ENCODE measurements around the gene CLMN.

CLMN gene

GRCh38 chr14:95237121-95237957, 82.4 kb downstream of the CLMN start:
- no peak for ATAC-seq

DNA sequence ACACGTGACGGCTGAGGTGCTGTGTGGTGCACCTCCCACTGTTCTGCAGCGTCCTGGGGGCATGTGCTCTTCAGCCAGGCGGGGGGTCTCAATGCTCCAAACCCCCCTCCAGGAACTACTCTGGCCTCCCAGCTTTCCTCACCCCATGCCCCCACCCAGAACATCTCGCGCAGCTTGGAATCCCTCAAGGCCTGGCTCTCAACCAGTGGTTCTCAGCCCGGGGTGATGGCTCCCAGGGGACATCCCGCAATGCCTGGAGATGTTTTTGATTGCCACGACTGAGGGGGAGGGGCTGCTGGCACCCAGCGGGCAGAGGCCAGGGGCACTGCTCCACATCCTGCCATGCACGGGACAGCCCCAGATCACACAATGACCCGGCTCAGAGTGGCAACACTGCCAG, 83.5 kb downstream of the CLMN start:
- ATAC-seq, result no peak

DNA sequence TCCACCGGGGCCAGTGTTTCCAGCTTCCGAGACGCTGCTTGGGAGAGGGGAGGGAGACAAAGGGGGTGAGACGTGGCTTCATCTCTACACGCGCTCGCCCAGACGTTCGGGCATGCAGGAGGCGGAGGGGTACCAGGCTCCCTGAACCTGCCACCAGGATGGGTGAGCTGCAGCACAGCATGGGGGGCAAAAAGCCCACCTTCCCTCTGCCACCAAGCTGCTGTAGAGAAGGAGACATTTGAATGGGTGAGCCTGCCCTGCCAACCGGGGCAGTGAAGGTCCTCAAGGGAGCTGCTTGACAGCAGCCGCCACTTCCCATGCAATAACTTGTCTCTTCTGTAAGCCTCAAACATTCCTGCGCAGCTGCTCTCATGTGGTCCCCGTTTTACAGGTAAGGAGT, 83.9 kb downstream of the CLMN start:
- ATAC-seq, result no peak

DNA sequence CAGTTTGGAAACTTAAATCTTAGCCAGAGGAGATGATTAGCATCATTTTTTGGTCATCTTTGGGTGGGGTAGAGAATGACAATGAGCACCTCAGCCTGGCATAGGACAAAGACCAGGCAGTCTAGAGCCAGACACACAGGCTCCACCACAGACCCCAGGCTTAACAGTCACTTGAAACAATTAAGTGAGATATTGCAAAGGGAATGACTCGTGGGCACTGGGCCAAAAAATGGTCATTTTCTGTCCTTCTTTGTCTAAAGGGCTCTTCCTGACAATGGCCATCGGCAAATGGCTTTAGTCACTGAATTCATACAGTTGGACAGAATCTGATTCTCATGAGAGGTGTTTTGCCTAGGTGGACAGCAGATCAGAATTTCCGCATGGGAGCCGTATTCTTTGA, 84.4 kb downstream of the CLMN start:
- no peak for ATAC-seq

DNA sequence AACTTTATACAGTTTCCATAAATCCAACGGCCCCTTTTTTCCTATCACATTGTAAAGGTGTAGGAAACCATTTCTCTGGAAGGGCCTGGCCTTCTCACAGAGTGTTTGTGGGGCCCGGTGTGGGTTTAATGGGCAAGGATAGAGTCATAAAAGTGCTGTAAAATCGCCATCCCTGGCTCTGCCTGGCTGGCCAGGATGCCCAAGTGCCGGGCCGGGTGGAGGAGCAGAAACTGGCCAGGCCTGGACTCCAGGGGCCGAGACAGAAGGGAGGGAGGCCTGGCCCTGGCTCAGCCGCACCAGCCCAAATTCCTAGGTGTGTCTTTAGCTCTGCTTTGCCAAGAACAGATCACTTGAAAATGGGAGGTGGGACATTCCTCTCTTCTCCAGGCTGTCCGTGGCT, 85.3 kb downstream of the CLMN start:
- no peak for ATAC-seq

DNA sequence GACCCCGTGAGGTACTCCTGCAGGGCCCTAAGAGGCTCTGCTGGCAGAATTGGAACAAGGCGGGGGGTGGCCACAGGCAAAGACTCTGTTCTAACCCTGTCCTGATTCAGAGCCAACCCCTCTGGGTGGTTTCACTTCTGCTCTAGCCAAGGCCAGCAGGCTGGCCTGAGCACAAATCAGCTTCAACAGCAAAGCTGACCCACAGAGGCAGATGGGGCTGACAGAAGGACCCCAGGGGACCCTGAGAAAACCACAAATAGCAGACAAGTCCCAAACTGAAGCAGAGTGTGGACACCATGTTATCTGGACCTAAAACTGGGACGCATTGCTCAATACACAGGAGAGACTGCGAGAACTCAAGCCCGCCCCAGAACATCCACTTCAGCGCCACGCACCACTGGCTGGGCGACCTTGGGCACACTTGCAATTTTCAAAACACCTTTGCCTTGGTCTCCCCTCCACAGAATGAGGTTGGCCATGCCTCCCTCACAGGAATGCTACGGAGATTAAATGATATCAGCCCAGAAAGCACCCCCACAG, 85.9 kb downstream of the CLMN start:
- no peak for ATAC-seq

- ATAC-seq, result no peak
Measured at GRCh38 chr14:95232894-95233584, 86.7 kb downstream of the CLMN start.

DNA sequence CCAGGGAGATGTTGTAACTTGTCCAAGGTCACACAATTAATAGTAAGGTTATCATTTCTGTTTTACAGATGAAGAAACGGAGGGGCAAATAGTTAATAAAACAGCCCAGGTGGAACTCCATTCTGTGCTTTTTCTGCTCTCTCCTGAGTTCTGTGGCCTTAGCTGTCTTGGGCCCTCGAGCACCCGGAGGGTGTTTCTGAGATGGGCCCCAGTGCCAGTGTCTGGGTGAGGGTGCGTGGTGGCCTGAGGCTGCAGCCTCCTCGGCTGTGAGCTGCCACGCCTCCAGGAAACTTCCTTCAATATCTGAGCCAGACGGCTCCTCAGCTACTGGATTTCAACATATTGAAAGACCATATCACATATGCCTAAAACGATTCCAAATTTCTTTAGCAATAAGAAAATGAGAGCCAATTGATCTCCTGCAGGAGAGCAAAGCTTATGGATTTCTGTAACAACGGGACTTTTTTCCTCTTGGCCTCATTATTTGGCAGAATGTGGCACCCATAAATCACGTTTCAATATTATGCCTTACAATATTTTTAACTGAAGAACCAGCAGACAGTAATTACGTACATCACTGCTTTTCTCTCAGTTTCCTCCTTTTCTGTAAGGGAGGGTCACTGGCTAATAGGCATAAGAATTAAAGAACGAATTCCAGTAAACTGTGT, 87.6 kb downstream of the CLMN start:
- no peak for ATAC-seq

- ATAC-seq, result no peak
Measured at GRCh38 chr14:95229749-95230148, 90.0 kb downstream of the CLMN start.

GRCh38 chr14:95228240-95228639, 91.5 kb downstream of the CLMN start:
- no peak for ATAC-seq

GRCh38 chr14:95227279-95227860, 92.3 kb downstream of the CLMN start:
- ATAC-seq, result no peak

GRCh38 chr14:95226801-95227200, 92.9 kb downstream of the CLMN start:
- ATAC-seq, result no peak

DNA sequence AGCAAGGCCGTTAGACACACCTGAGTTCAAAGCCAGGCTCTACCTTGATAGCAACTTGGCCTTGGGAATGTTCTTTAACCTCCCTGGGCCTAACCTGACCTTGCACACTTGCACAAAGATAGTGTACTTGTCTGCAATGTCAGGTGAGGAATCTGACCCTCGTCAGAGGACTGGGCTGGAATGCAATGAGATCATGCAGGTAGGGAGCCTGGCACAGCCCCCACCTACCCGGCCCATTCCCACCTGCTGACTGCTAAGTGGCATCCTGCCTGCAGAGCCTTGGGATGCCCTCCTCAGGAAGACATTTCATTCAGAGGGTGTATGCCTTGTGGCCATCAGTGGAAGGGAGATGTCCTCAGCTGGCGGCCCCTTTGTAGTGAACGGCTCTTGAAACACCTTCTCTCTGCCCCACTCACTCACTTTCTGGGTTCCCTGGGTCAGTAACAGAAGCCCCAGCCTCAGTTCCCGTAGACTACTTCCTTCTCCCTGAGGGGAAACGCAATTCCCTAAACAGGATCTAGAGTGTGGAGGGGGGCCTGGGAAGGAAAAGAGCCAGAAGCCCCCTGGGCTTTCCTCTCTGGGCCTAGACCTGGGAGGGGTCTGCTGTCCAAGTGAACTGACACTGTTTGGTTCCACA, 94.3 kb downstream of the CLMN start:
- no peak for ATAC-seq

GRCh38 chr14:95222870-95223398, 96.8 kb downstream of the CLMN start:
- ATAC-seq, result no peak

DNA sequence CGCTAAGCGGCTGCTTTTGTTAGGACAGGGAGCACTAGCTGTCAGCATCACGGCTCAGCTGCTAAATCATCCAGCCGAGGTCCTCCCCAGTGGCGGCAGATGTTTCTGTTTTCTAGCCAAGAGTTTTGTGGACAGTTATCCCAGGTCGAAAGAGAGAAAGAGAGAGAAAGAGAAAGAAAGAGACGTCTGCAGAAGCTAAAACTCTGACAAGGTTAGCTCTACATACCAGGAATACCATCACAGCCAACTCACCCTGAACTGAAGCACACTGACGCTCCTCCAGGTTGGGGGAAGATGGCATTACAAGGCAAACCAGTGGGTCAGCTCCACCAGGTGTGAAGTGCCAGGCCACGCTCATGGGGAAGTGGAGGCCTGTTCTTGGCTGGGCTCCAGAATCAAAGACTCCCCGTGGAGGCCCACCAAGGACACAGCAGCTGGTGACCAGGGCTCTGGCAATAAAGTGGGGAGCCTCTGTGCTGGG, 97.5 kb downstream of the CLMN start:
- no peak for ATAC-seq

GRCh38 chr14:95221531-95221930, 98.2 kb downstream of the CLMN start:
- no peak for ATAC-seq

DNA sequence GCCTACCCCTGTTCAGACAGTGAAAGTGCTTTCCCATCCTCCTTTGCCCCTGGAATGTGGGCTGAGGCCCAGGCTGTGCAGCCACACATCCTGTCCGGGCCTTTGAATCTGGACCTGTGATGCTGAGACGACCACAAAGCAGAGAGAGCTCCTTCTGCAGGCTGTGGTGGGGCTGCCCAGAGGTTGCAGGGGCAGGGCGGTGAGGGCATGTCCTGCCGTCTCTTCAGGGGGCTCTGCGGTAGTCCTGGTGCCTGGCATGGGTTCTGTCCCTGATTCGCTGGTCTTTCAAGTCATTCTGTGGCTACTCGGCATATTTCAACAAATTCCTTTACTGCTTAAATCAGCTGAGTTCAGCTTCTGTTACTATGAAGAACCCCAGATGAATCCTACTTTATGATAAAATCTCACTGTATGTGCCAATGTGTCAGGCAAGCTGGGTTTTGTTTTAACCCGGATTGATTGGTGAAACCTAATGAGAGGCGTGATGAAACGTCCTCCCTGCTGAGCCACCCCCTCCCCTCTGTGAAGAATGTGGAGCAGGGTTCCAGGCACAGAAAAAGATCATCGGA, 99.0 kb downstream of the CLMN start:
- ATAC-seq, result no peak

DNA sequence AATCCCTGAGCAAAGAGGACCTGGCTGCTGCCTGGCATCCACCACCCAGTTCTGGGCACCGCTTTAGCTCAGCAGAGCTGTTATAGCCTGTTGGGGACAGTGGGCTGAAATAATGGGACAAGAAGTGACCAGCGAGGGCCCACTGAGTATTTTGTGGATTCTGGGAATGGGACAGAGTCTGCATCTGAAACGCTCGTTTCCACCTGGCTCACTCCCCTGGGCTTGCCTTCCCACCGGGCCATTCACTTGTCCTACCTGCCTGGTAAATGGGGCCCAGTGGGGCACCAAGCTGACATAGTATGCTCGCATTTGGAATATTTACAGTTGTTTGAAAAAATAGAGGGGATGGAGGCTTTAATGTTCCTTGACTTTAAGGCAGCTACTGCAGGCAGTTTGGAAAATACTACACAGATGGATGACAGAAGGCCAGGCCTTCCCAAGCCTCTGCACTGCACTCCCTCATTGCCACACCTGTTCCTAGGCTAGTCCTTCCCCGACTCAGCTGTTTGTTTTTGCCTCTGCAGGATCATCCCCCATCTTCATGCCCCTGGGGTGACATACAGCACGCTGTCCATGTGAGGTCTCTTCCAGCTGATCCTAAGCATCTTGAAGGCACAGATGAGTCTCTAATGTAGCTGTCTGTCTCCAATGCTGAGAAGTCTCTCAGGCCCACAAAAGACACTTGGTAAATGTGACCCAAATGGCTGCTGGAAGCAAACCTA, 101.1 kb downstream of the CLMN start:
- ATAC-seq, result no peak

GRCh38 chr14:95218006-95218405, 101.7 kb downstream of the CLMN start:
- ATAC-seq, result no peak

- ATAC-seq, result no peak
Measured at GRCh38 chr14:95217391-95217900, 102.3 kb downstream of the CLMN start.

DNA sequence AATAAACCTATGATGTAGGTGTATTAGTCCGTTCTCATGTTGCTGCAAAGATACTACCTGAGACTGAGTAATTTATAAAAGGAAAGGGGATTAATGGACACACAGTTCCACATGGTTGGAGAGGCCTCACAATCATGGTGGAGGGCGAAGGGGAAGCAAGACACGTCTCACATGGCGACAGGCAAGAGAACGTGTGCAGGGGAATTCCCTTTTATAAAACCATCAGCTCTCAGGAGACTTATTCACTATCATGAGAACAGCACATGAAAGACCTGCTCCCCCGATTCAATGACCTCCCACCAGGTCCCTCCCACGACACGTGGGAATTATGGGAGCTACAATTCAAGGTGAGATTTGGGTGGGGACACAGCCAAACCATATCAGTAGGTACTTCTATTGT, 103.7 kb downstream of the CLMN start:
- no peak for ATAC-seq
